Measurements from ENCODE around the gene PTPRCAP.
"Not testable (repeated sequence)": the region's sequence is repeated elsewhere in the genome, so short reads cannot be mapped to it uniquely, and the experiment has no call there.

PTPRCAP gene

GRCh38 chr11:67440229-67441097 is 3.0 kb upstream of the PTPRCAP start:
- no peak for DNase-seq (ENCODE audit: low read depth)

- DNase-seq (ENCODE audit: low read depth) = no peak
These were observed 2.1 kb upstream of the PTPRCAP start for GRCh38 chr11:67439321-67440228.

GRCh38 chr11:67438158-67438902 is 848 bp upstream of the PTPRCAP start:
- DNase-seq (ENCODE audit: low read depth) = peak; percentile 72

- no peak for DNase-seq (ENCODE audit: low read depth)
These were observed 301 bp upstream of the PTPRCAP start for GRCh38 chr11:67437809-67438157.

GRCh38 chr11:67436459-67437081 is 912 bp downstream of the PTPRCAP start:
- DNase-seq (ENCODE audit: low read depth) = peak; percentile 77

- no peak for DNase-seq (ENCODE audit: low read depth)
These were observed 1.6 kb downstream of the PTPRCAP start for GRCh38 chr11:67435727-67436458.

GRCh38 chr11:67435031-67435726 is 2.3 kb downstream of the PTPRCAP start:
- no peak for DNase-seq (ENCODE audit: low read depth)

- no peak for DNase-seq (ENCODE audit: low read depth)
These were observed 3.0 kb downstream of the PTPRCAP start for GRCh38 chr11:67434395-67434881.

- no peak for DNase-seq (ENCODE audit: low read depth)
These were observed 3.7 kb downstream of the PTPRCAP start for GRCh38 chr11:67433536-67434394.

- DNase-seq (ENCODE audit: low read depth) = no peak
These were observed 4.7 kb downstream of the PTPRCAP start for GRCh38 chr11:67432655-67433349.

- DNase-seq (ENCODE audit: low read depth) = no peak
These were observed 5.9 kb downstream of the PTPRCAP start for GRCh38 chr11:67431346-67432249.

- DNase-seq (ENCODE audit: low read depth) = no peak
These were observed 7.8 kb downstream of the PTPRCAP start for GRCh38 chr11:67429722-67430121.

GRCh38 chr11:67429038-67429668 is 8.3 kb downstream of the PTPRCAP start:
- DNase-seq (ENCODE audit: low read depth) = no peak

- DNase-seq (ENCODE audit: low read depth) = peak; percentile 100
These were observed 9.2 kb downstream of the PTPRCAP start, which contains the start of gene RPS6KB2 for GRCh38 chr11:67428052-67429001. RPS6KB2 (plus strand) TSS chr11:67428494; CDS start chr11:67428546, 52 bp downstream.

- DNase-seq (ENCODE audit: low read depth) = not testable (repeated sequence)
These were observed 10.1 kb downstream of the PTPRCAP start for GRCh38 chr11:67427364-67427859.

Measured in activated T-cell treated with anti-CD3 and anti-CD28 coated beads for 24 hours (primary cell).